DND-41 (cell line): ENCODE measurements around the gene CHRM5.

Experiments used
- ATAC-seq: fragments of 200-7000 bp; cut with Tn5 transposase; 3 replicates; pipeline ENCODE4 v1.9.1; 2021; ENCODE audit warnings: low read depth; ENCODE audit not compliant: insufficient read depth
- DNase-seq: peaks from one replicate; pipeline ENCODE4 v3.0.0-alpha.2; 2020
- H2AFZ ChIP-seq: 2 replicates; pipeline ENCODE4 v1.6.0; 2012; ENCODE audit warnings: low read depth, low read length
- H3K27ac ChIP-seq: 2 replicates; pipeline ENCODE4 v1.5.1; 2012; ENCODE audit warnings: low read length, inconsistent platforms
- H3K27me3 ChIP-seq: fragments of 200-600 bp; sonication (generic); 2 replicates; pipeline ENCODE4 v1.6.0; 2012; ENCODE audit warnings: low read length, mild to moderate bottlenecking, inconsistent platforms; ENCODE audit not compliant: insufficient read depth, poor library complexity
- H3K36me3 ChIP-seq: 2 replicates; pipeline ENCODE4 v1.5.1; 2012; ENCODE audit warnings: low read length, inconsistent platforms; ENCODE audit not compliant: insufficient read depth
- H3K4me1 ChIP-seq: 2 replicates; pipeline ENCODE4 v1.5.1; 2012; ENCODE audit warnings: mild to moderate bottlenecking, low read length; ENCODE audit not compliant: insufficient read depth
- H3K4me2 ChIP-seq: 2 replicates; pipeline ENCODE4 v1.6.0; 2012; ENCODE audit warnings: mild to moderate bottlenecking, moderate library complexity, low read length, inconsistent platforms; ENCODE audit not compliant: insufficient read depth
- H3K4me3 ChIP-seq, 2 experiments: fragments of 200-600 bp in 1 of 2; shearing (Covaris generic) in 1 of 2; 2 replicates each; pipeline ENCODE4 v1.5.1; 2012 to 2016; ENCODE audit warnings: inconsistent platforms in 2 of 2, low read length in 2 of 2, mild to moderate bottlenecking in 2 of 2, low read depth in 1 of 2, moderate library complexity in 1 of 2
- H3K79me2 ChIP-seq: 2 replicates; pipeline ENCODE4 v1.6.0; 2012; ENCODE audit warnings: low read length, inconsistent platforms; ENCODE audit not compliant: insufficient read depth
- H3K9ac ChIP-seq: 2 replicates; pipeline ENCODE4 v1.6.0; 2012; ENCODE audit warnings: low read depth, mild to moderate bottlenecking, inconsistent platforms, low read length, moderate library complexity
- H3K9me3 ChIP-seq: 2 replicates; pipeline ENCODE4 v1.5.1; 2012; ENCODE audit warnings: low read length, moderate library complexity, mild to moderate bottlenecking, inconsistent platforms; ENCODE audit not compliant: insufficient read depth, severe bottlenecking
- H4K20me1 ChIP-seq: 2 replicates; pipeline ENCODE4 v1.6.0; 2012; ENCODE audit warnings: low read length; ENCODE audit not compliant: insufficient read depth
- CTCF ChIP-seq: IDR thresholded peaks from 2 replicates; pipeline ENCODE4 v1.5.1; 2012; ENCODE audit warnings: borderline replicate concordance, low read length, moderate library complexity, mild to moderate bottlenecking; ENCODE audit not compliant: poor library complexity, severe bottlenecking; ENCODE audit errors: extremely low read depth
- EZH2 ChIP-seq: IDR thresholded peaks from 3 replicates; pipeline ENCODE4 v1.6.1; 2012; ENCODE audit warnings: borderline replicate concordance, low read depth, mild to moderate bottlenecking, moderate library complexity, low read length, inconsistent platforms; ENCODE audit not compliant: severe bottlenecking

The CHRM5 gene

DNA sequence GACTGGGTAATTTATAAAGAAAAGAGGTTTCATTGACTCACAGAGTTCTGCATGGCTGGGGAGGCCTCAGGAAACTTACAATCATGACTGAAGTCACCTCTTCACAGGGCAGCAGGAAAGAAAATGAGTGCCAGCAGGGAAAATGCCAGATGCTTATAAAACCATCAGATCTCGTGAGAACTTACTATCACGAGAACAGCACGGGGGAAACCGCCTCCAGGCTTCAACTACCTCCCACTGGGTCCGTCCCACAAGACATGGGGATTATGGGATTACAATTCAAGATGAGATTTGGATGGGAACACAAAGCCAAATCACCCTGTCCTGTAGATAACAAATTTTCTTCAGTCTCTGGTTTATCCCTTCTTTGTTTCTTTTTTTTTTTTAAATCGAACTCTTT lies 101.7 kb downstream of the CHRM5 start:
- Histone ChIP-seq H3K79me2 (no peaks in the 10 kb centered on the region), H3K27me3 (no peaks in the 10 kb centered on the region), H4K20me1 (no peaks in the 10 kb centered on the region), H3K4me3 (no peak overlapping the region), H3K36me3 (no peaks in the 10 kb centered on the region), H3K4me1 (no peaks in the 10 kb centered on the region), H3K9me3 (no peaks in the 10 kb centered on the region), H2AFZ (no peak overlapping the region), H3K9ac (no peak overlapping the region), H3K4me2 (no peak overlapping the region), H3K27ac (no peak overlapping the region)
- TF ChIP-seq CTCF (no peak), EZH2 (no peak)
- DNase-seq (no peak), ATAC-seq (no peak)

GRCh38 chr15:34076785-34077184 lies 108.5 kb downstream of the CHRM5 start:
- Histone ChIP-seq H3K9ac (no peak overlapping the region), H4K20me1 (no peaks in the 10 kb centered on the region), H3K9me3 (no peaks in the 10 kb centered on the region), H3K27me3 (no peaks in the 10 kb centered on the region), H3K36me3 (no peaks in the 10 kb centered on the region), H2AFZ (no peak overlapping the region), H3K4me2 (no peak overlapping the region), H3K4me3 (no peak overlapping the region), H3K79me2 (no peaks in the 10 kb centered on the region), H3K4me1 (no peaks in the 10 kb centered on the region), H3K27ac (no peak overlapping the region)
- no peak for ATAC-seq
- DNase-seq = no peak
- no peak for TF ChIP-seq CTCF
- no peak for TF ChIP-seq EZH2

GRCh38 chr15:34078900-34079299 lies 110.6 kb downstream of the CHRM5 start:
- H3K9ac ChIP-seq = no peak overlapping the region
- no peak overlapping the region for H3K4me2 ChIP-seq
- TF ChIP-seq CTCF (no peak), EZH2 (no peak)
- no peaks in the 10 kb centered on the region for H4K20me1 ChIP-seq
- no peak overlapping the region for H3K27ac ChIP-seq
- H3K36me3 ChIP-seq = no peaks in the 10 kb centered on the region; the same call in 1 of the 2 replicates
- no peaks in the 10 kb centered on the region for H3K27me3 ChIP-seq
- ATAC-seq (no peak), DNase-seq (no peak)
- H3K9me3 ChIP-seq = no peaks in the 10 kb centered on the region
- H3K4me3 ChIP-seq = no peak overlapping the region
- no peaks in the 10 kb centered on the region for H3K4me1 ChIP-seq
- H2AFZ ChIP-seq = no peak overlapping the region
- H3K79me2 ChIP-seq = no peaks in the 10 kb centered on the region

- TF ChIP-seq EZH2 = no peak
- no peak for TF ChIP-seq CTCF
- DNase-seq = no peak
- Histone ChIP-seq H3K79me2 (no peaks in the 10 kb centered on the region), H3K9ac (no peak overlapping the region), H3K36me3 (peaks cover 5% of the 10 kb centered on the region; the same call in 1 of the 2 replicates), H4K20me1 (no peaks in the 10 kb centered on the region), H3K4me1 (no peaks in the 10 kb centered on the region), H3K27me3 (no peaks in the 10 kb centered on the region), H3K9me3 (no peaks in the 10 kb centered on the region), H3K4me2 (no peak overlapping the region), H2AFZ (no peak overlapping the region), H3K27ac (no peak overlapping the region), H3K4me3 (no peak overlapping the region)
- no peak for ATAC-seq
Measured at GRCh38 chr15:34079904-34080303, 111.6 kb downstream of the CHRM5 start.
